Occipital lobe (tissue), 2 donors: ENCODE data around the gene EOMES. TPM values are rescaled to one million over a fixed set of nuclear protein-coding genes. Genes with fewer than 3 reads are reported as not detected.

Experiments used
- DNase-seq: peaks from one replicate; lab custom pipeline; 2025; lab: John Stamatoyannopoulos, UW
- total RNA-seq: library from RNA; depleted of rRNA; stranded (reverse); fragments of >200 nt; gene quantifications from one replicate; pipeline ENCODE4 v1.2.3, GENCODE V29; 2014

Gene EOMES
- total RNA-seq, 1 donor from 2014 or later, result 14.5 TPM

DNA sequence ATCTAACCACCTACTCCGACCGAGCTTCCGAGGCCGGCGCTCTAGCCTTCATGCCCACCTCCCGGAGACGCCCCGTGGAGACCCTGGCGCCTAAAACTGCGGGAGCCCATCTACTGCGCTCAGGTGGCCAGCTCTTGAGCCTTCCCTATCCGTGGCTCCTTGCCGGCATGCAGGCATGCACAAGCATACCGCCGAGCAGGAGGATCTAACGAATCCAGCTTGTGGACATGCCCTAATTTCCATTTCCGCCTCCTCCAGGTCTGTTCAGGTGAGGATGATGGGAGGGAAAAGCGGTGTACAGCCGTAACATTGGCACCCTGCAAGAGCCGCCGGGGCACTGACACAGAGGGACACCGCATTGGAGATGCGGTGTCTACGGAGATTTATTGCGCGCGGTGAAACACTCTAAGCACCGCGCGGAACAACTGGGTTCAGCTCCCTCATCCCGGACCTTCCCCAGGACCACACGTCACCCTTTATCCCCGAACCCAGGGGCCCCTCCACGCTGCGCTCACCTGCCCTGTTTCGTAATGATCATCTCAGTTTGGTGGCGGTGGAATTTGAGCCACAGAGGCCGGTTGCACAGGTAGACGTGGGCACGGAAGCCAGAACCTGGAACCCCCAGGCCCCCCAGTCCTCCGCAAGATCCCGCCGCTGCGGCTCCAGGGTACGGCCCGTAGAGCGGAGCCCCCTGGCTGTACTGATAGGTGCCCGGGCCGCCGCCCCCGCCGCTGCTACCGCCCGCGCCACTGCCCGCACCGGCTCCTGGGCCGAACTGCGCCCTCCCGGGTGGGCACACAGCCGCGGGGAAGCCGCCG lies 1.0 kb downstream of the EOMES start:
- DNase-seq, result no peak

DNA sequence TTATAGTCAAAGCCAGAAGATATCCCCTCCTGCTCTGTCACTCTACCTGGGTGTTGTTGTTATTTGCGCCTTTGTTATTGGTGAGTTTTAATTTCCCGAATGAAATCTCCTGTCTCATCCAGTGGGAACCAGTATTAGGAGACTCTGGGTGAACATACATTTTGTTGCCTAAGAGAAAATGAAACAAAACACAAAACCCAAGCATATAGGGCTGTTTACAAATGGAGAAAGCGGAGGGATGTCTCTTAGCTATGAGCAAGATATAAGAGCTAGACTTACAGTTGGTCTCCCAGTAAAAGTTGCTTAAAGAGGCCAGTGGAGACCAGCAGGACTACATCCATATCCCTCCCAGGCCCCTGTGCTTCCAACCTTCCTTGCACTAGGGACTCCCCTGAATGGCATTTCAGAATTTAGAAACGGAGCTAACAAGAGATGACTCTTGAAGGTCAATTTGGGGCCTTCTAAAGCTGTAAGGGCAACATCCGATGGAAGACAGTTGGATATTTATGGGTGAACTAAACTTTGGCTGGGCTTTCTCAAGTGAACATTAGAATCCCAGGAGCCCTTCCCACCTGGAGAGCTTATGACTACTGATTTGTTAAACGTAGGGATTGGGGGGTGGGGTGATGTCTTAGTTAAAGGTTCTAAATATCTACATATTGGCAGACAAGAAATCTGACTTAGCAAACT lies 2.7 kb downstream of the EOMES start:
- no peak for DNase-seq

DNA sequence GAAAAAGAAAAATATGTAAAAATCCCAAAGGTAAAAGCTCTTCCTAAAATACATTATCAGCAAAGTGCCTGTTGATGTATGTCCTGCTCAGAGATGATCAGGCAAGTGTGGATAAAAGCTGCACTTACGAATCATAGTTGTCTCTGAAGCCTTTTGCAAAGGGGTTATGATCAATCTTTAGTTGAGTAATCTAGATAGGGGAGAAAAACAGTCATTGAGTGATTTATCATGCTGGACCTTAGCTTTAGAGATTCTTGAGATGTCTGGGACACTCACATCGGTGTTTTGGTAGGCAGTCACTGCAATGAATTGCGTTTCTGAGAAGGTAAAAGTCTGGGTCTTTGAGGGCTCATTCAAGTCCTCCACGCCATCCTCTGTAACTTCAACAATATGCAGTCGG lies 3.7 kb downstream of the EOMES start:
- no peak for DNase-seq

DNA sequence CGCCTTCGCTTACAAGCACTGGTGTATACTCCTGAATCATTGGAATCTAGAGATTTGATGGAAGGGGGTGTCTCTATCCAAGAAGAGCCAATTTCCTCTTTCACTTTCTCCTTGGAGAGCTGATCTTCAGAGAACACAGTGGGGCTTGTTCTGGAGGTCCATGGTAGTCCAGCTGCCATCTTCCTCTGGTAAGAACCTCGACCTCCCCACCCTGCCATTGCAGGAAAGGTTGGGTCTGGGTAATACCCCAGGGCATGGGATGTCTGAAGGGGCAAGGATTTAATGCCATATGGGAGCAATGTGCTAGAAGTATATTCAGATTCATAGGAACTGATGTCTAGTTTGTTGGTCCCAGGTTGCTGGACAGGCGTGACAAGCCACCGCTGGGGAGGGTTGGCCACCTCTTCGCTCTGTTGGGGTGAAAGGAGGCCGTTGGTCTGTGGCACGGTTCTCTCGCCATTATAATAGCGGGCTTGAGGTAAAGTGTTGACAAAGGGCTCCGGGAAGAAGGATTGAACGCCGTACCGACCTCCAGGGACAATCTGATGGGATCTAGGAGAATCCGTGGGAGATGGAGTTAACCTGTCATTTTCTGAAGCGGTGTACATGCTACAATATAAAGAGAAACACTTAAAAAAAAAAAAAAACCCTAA lies 4.8 kb downstream of the EOMES start:
- no peak for DNase-seq

DNA sequence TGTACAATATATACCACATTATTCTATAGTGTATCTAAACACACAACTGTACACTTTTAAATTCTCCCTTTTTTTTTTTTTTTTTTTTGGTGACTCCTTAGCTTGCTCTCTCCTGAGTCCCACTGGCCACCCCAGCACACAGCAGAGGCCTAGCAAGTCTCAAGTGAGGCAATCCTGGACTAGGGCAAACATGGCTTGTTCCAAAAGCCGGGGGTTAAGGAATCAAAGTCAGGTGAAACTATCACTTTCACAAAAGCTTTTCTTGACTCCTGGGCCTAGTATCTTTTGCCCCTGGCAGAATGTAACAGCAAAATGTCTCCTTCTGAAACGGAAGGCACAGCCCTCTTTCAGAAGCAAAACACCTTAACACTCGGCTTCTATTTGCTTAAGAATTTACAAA lies 5.8 kb downstream of the EOMES start:
- no peak for DNase-seq

DNA sequence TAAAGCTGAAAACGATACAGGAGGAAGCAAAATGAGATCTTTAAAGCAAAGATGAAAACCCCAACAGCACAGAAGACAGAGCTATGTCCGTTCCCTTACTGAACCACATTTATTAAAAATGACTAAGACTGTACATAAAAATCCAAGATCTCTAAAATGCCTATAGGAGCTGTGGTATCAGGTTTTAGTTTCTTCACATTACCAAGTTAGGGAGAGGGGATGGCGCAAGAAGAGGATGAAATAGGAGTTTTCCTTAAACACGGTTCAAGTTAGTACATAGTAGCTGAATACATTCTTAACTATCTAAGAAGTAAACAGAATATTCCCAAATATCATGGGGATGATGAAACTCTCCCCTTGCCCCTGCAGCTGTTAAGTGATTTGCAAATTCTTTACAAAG lies 6.3 kb downstream of the EOMES start:
- DNase-seq, result no peak

DNA sequence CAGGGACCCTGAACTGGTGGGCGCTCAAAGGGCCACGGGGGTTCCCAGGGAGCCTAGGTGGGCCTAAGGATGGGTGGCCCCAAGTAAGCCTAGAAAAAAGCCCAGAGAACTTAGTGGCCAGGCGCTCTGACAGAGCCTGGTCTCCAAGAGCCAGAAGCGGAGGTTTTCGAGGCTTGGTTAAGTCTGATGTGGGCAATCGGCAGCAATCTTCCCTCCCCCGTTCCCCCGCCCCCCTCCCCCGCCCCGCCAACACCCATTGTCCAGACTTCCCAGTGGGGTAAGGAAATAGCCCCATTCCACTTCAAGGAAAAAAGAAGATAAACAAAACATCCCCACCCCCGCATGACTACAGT lies 6.7 kb downstream of the EOMES start:
- no peak for DNase-seq

DNA sequence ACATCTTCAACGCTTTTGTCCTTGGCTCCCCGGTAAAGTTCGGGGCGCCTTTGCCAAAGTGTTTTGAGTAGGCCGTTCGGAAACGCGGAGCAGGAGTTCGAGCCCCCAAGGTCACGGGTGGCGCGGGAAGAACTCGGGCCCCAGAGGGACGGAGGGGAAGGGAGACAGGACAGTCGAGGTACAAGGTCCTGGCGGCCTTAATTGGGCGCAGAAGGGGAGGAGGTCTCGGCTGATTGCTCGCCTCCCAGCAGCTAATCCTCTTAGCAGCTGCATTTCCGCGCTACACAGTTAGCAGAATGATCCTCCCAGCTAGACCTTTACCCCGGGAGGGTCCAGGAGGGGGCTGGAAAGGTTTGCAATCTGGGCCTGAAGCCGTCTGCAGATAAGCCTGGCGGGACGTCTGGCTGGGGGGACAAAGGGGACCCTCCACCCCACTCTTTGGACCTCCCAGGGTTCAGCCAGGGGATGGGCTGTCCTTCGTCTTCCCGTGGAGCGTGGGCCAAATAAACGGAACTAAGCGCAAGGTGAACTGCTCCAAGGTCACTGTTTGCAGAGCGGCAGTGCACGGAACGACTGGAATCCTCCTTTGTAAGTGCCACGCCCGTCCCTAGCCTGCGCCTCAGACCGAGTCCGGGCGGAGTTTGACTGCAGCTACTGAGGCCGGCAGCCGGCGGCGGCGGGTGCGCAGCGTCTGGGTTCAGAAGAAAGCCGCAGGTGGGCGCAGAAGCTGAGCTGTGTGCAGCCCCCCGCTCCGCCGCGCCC lies 7.2 kb downstream of the EOMES start:
- no peak for DNase-seq

DNA sequence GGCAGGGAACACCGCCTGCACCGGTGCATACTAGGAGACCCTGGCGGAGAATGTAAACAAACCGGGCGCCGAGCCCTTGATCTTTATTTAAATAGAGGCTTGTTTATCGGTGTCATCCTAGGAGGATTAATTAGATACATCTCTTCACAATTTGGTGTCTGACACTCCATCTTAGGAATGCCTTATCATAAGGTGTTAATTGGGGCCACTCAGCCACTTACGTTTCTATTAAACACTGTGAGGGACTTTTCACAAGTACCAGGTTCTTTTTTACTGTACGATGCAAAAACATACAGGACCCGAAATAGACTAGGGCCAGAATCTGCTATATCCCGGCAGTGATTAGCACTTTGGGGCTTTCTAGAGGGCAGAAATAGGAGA lies 8.0 kb downstream of the EOMES start:
- DNase-seq, result no peak

DNA sequence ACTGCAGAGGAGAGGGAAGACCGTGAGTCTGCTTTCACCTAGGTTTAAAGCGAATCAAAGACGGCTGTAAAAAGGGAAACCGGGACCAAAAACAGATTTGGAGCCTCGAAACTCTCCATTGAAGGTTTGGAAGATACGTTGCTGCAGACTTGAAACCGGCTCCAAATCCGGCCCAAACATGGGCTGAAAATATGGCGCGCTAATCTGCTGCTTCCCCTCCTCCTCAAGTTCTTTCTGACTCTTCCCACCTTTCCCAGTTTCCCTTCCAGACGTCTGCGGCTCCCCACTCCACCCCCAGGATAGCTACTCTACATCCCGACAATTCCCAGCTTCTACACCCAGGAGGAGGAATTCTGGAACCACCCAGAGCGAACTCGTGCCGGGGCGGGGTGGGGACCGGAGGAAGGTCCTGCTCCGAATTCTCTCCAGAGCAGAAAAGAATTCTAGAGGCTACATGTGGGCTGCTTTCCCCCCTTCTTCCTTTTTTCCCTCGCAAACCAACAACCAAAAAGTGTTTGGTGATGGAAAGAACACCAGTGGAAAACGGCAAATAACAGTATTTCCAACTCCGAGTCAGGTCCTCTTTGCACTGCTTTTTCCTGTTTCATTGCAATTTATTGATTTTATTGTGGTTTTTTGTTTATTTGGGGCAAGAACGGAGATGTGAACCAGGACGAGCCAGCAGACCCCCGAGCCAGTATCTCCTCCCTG lies 8.5 kb downstream of the EOMES start:
- DNase-seq, result no peak

DNA sequence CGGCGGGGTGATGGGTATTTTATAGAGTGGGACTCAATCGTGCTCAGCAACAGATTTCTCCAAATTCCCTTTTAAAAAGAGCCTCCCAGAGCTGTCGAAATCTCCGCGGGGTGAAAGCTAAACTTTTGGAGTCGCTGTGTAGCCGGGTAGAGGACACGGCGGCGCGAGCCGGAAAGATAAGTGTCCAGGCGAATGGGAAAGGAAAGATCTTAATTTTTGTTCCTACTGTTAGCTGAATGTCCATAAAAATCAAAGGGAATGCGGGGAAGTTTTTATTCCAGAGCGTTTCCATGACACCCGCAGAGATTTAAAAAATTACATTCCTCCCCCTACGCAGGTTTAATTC lies 9.1 kb downstream of the EOMES start:
- no peak for DNase-seq

DNA sequence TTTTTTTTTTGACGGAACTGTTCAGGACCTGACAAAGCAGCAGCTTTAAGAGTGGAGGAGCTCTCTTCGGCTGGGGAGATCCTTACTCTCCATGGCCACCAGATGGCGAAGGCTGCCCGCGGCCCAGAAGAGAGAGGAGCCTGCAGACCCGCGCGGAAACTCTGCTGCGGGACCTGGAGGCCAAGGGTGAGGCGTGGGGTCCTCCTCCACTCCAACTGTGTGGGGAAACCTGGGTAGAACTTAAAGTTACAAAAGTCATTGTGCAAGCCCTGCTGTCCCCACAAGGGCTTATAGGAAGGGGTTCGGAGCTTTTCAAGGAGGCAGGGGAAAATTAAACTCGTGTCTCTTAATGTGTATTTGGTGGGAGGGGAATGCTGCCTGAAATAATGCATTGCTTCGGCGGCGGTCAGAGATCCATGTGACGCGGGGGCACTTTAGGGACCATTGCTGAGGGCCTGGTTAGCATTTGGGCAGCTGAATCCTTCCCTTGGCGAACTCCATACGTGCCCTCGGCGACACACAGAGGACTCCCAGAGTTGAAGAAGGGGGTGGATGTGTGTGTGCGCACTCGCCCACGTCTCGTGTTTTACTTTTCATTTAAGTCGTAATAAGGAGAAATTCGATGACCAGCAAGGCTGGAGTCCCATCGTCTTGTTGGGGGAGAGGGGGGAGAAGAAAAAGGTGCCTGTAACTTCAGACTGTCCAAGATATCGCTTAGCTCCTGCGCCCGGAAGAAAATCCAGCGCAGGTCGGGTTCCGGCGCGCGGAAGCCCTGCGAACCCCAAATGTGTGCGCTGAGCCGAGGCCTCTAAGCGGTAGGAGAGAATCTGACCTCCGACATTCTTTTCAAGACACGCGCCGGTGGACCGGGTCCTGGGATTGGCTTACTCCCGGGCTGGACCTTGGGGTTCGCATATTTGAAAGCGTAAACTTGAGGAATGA lies 9.7 kb downstream of the EOMES start:
- DNase-seq, result peak; percentile 40

DNA sequence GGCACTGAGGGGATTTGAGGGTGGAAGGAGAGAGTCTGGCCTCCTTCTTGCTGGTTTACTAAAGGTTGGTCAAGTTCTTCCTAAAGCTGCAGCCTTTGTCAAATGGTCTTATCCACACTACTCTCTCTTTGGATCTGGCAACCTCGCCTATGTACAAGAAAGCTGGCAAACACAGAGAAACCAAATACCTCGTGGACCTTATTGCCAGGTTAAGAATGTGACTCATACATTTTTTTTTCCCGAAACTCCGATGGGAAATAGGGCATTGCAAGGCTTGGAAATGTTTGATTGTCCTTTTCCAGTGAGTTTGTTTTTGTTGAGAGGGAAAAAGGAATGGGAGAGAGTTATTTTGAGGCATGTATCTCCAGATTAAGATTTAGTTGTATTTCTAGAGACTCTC lies 13.9 kb downstream of the EOMES start:
- DNase-seq, result no peak

DNA sequence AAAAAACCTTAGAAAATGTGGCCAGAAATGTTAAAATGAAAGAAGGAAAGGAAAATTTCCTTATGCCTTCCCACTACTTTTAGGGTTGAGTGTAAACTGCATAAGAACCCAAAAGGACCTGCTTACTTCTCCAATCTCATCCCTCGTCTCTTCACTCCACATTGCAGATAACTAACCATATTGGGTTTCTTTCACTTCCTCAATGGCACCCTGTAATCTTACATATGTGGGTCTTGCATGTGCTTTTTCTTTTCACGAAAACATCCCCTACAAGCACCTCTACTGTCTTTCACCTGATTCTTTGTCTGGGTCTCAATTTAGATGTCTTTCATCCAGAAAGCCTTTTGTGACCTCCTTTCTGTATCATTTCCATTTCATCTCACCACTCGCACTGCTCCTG lies 23.1 kb downstream of the EOMES start:
- DNase-seq, result no peak

DNA sequence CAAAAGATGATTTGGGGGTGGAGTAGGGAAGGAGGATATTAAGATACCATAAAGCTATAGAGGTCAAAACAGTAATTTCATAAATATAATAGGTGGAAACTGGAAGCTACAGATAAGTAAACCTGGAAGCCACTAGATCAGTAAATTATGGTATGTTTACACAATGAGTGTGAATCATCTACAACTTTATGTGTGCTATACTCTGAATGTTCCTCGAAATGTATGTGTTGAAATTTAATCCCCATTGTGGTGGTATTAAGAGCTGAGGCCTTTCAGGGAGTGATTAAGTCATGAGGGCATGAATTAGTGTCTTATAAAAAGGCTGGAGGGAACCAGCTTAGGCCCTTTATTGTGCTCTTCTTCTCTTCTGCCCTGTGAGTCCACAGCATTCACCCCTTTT lies 25.2 kb downstream of the EOMES start:
- no peak for DNase-seq

DNA sequence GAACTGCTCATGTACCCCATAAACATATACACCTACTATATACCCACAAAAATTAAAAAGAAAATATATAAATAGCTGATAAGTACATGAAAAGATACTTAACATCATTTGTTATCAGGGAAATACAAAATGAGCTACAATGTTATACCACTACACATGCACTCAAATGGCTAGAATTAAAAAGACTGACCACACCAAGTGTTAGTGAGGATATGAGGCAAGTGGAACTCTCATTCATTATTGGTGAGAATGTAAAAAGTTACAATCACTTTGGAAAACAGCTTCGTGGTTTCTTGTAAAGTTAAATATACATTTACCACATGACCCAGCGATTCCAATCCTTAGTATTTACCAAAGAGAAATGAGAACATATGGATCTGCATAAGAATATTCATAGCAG lies 26.5 kb downstream of the EOMES start:
- DNase-seq, result no peak

DNA sequence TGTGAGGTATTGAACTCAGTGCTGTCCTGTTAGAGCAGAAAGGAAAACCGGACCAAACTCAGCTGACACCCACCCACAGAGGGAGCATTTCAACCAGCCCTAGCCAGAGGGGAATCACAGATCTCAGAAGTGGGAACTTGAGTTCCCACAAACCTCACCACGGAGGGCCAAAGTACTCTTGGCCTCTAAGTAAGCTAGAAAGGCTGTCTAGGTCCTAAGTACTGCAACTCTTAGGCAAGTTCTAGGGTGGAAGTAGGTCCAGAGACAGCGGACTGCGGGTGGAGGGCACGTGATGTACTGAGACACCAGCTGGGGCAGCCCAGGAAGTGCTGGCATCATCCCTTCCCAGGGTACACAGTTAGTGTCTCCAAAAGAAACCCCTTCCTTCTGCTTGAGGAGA lies 34.1 kb downstream of the EOMES start:
- DNase-seq, result no peak

DNA sequence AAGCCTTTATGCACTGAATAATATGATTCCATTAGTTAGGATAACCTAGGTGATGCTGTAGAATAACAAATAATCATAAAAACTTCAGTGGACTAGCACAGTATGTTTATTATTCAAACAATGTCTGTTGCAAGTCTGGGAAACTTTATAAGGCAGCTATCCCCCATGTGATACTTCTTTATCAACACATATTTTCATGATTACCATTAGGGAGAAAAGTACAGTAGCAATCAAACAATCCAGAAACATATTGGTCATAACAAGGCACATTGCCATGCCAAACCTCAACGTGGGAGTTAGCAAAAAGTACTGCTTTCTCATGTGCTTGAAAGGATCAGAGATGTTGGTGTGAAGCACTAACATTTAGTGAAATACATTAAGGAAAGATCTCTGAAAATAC lies 35.5 kb downstream of the EOMES start:
- DNase-seq, result no peak

DNA sequence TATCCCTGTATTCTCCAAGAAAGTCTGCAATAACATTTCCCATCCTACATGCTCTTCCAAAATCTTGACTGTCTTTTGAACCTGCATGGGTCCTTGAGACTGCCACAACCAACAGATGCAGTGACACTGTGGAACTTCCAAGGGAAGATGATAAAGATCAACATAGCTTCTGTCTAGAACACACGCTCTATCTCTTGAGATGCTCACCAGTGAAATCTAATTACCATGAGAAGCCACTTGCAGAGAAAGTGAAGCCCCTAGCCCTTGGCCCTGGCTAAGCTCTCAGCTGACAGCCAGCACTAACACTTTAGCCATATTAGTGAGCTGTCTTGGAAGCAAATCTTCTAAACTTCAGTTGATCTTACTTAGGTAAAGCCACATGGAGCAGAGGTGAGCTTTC lies 36.6 kb downstream of the EOMES start:
- DNase-seq, result no peak

DNA sequence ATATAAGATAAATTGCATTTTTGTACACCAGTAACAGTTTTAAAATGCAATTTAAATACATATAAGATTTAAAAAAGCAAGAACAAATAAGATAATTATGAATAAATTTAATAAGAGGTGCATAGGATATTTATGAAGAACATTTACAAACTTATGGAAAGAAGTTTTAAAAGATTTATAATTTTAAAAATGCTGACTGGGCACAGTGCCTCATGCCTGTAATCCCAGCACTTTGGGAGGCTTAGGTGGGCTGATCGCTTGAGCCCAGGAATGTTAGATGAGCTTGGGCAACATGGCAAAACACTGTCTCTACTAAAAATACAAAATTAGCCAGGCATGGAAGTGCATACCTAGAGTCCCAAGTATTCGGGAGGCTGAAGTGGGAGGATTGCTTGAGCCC lies 37.8 kb downstream of the EOMES start:
- DNase-seq, result no peak
